Stimulated activated CD4-positive, alpha-beta T cell treated with anti-CD3 and anti-CD28 coated beads, Interleukin-15, amount 100 ng/mL, for 48 hours (primary cell): ENCODE results near the gene GLUD1.
"Not testable (repeated sequence)": the region's sequence is repeated elsewhere in the genome, so short reads cannot be mapped to it uniquely, and the experiment has no call there.

Experiments
- DNase-seq, 2 donors: peaks; one replicate each; pipeline ENCODE4 v3.0.0-alpha.2; 2020; ENCODE audit warnings: low read depth in 2 of 2

Gene GLUD1

GRCh38 chr10:87094373-87095235, at the start of gene GLUD1, which contains the start of gene SHLD2:
Gene GLUD1 (minus strand): TSS chr10:87094843. CDS start chr10:87094769, 74 bp downstream.
Gene SHLD2 (plus strand): TSS chr10:87095206. CDS start chr10:87151355, 56,149 bp downstream.
- DNase-seq = peak; percentile 86

DNA sequence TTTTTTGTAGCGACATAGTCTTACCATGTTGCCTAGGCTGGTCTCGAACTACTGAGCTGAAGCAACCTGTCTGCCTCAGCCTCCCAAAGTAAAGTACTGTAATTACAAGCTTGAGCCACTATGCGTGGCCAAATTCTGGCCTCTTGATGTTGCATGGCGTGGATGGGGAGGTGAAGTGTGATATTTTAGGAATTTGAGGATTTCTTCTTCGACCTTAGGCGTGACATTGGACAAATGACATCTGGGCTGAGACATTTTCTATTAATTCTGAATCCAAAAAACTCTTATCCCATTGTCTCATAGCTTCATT, 48.4 kb upstream of the GLUD1 start:
- DNase-seq = not testable (repeated sequence)

- not testable (repeated sequence) for DNase-seq
These were observed 47.8 kb upstream of the GLUD1 start for GRCh38 chr10:87142230-87143108.

GRCh38 chr10:87137478-87137877, 42.8 kb upstream of the GLUD1 start:
- not testable (repeated sequence) for DNase-seq

DNA sequence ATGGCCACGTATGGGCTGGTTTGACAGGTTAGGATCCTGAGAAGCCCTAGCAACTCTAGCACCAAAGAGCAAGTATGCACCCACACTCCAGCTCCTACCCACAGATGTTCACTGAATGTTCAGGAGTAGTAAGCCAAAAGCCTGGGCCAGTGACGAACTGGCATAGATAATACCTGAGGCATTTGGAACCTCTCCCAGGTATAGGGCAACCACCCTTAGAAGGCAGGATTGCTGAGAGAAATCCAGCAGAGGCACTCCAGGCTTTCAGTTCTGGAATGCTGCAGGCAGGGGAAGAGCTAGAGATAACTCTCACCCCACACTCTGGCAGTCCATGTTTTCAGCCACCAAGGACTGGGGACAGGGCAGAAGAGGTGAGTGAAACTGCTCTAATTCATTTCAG, 39.8 kb upstream of the GLUD1 start:
- DNase-seq = not testable (repeated sequence)

GRCh38 chr10:87133936-87134335, 39.3 kb upstream of the GLUD1 start:
- not testable (repeated sequence) for DNase-seq

DNA sequence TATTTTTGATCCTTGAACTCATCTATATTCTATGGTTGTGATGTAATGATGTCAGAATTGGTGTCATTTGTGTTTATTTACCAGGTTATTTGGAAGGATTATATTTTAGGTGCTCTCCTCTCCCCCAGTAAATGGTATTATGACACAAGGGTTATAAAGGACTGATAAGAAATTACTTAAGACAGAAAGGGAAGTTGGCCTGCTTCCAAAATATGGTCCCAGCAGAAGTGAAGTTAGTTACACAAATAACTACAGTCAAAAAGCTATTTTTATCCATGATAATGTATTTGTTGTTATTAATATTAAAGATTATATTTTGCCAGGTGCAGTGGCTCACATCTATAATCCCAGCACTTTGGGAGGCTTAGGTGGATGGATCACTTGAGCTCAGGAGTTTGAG, 37.5 kb upstream of the GLUD1 start:
- not testable (repeated sequence) for DNase-seq

DNA sequence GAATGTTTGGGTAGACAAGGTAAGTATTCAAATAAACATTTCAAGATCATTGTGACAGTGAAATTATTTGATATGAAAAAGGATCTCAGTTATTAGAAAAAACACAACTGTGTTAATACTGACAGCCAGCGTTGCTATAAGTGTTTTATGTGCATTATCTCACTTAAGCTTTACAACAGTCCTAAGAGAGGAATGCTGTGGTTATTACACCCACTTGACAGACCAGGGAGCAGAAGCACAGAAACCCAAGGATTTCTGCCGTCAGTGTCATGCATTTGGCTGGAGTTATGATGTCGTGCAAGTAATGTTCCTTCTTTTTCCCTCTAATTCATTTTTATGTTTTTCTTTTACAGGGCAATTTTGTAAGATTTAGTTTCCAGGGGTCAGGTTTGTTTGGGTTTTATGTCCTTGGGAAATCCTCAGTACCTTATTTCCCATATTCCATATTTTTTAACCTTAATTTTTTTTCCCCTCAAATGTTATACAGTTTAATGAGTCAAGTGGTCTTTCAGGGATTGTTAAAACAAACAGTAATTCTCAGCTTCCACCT, 33.0 kb upstream of the GLUD1 start:
- DNase-seq = not testable (repeated sequence)

- not testable (repeated sequence) for DNase-seq
These were observed 32.4 kb upstream of the GLUD1 start for GRCh38 chr10:87127048-87127447.

- not testable (repeated sequence) for DNase-seq
These were observed 28.7 kb upstream of the GLUD1 start for GRCh38 chr10:87123351-87123750.

GRCh38 chr10:87119029-87119428, 24.4 kb upstream of the GLUD1 start:
- not testable (repeated sequence) for DNase-seq

DNA sequence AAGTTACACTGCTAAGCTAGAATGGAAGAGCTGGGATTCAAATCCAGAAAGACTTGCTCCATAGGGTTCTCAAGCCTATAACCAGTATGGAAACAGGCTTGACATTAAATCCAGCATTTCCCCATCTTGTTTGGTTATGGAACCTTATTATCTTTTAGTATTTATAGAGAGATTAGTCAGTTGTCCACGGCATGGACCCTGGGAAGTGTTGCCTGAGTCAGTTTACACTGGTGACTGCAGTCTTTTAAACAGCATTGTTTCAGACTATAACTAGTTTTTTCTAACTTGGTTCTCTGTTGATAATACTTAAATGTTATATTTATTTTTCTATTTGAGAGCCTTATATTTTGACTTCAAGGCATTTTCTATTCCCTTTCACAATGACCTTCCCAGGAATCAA, 23.5 kb upstream of the GLUD1 start:
- DNase-seq = not testable (repeated sequence)

GRCh38 chr10:87105446-87106124, 10.9 kb upstream of the GLUD1 start:
- DNase-seq = no peak

GRCh38 chr10:87104727-87105126, 10.1 kb upstream of the GLUD1 start:
- not testable (repeated sequence) for DNase-seq

- no peak for DNase-seq
These were observed 7.4 kb upstream of the GLUD1 start for GRCh38 chr10:87101996-87102395.

- peak; percentile 58 for DNase-seq
These were observed 748 bp upstream of the GLUD1 start for GRCh38 chr10:87095236-87095945.

DNA sequence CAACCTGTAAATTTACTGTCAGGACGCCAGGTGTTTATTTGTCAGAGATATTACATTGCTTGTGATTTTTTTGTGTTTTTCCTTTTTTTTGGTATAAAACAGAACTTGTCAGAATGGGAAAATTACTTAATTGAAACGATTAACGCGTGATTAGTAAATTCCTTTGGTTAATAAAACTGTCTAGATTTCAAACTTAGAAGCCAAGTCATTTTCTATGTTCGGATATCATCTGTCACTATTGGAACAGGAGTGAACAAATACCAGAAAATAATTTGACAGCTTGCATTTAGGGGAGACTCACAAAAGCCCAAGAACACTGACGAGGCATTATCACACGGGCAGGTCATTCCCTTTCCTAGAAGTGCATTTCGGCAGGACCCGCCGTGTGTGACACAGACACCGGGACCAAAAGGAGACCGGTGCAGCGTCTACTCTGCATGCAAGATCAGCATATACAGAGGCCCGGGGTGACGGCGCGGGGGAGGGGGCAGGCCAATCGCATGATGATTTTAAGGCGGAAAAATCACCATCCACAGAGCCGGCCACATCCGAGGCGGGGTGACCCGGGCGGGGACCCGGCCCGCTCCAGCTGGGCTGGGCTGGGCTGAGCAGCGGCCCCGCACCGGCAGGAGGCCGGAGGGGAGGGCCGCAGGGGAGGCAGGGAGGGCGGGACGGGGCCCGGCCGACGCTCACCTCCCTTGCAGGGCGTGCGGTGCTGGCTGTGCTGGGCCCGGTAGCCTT, 841 bp downstream of the GLUD1 start:
- DNase-seq = peak; percentile 70 to 72

DNA sequence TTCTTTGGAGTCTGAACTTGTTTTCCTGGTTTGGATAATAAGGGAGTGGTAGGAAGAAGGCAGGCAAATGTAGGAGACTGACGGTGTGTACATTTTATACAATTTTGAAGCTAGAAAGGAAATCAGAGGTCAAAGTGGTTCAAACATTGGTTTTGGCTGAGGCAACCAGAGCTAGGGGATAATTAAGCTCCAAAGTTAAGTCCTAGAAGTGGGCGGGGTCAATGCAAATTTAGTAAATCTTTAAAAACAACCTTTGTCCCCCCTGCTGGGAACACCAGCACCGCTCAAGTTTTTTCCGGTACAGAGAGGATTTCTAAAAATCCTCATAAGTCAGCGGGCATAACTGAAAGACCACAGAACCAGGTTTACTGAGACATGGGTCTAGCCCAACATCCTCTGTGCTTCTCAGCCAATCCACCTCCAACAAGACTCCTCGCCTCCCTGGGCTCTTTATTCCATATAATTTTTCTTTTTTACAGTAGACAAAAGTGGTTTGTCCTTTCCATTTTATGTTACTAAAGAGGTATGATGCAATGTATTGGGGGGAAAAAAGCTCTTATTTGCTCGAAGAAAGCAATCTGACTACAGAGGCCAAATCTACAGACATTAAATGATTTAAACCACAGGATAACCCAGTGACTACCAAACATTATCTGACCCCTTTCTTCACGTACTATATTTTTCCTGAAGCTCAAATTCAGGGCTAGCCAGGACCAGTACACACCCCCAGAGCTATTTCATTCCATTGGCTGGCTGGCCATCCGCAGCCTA, 1.6 kb downstream of the GLUD1 start:
- DNase-seq = peak in 1 of 2 donors; percentile 11

DNA sequence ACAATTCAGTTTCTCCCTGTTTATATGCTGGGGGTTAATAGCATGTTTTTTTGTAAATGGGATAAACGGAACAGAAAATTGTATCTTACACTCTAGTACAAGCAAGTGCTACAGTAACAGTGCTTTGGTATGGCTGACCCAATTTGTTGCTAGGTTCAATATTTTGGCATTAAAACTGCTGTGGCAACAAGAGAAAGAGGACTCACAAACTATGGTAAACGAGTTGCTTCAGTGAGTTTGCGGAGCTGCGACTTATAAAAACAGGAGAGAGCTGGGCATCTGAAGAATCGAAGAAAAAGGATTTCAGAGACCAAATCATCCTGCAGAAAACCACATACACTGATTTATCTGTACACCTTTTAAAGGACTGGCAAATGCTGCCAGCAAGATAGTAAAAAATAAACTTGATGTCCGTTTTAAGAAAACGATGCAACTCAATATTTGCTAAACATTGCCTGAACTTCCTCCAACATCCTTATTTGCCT, 2.2 kb downstream of the GLUD1 start:
- no peak for DNase-seq
